MCF 10A (cell line): ENCODE results near the gene VWF. TPM values are rescaled to one million over a fixed set of nuclear protein-coding genes. Genes with fewer than 3 reads are reported as not detected.

Experiments
- BruUV-seq: library from RNA; stranded (reverse); fragments of 400-500 nt; replicated peaks from 2 replicates; lab custom pipeline; 2021; lab: Mats Ljungman, UMichigan
- CTCF ChIA-PET: fragments of 300-600 bp; sonication (Branson Sonifier 250); formaldehyde crosslinking; extraction: SDS; loops from one replicate; lab custom pipeline; 2021; ENCODE audit warnings: antibody characterized with exemption, inconsistent platforms; lab: Yijun Ruan, JAX
- POLR2A ChIA-PET: fragments of 300-600, 350-650 bp; sonication (Branson Sonifier 250); formaldehyde crosslinking; extraction: SDS; loops from one replicate; lab custom pipeline; 2020; ENCODE audit warnings: antibody characterized with exemption, inconsistent platforms; lab: Yijun Ruan, JAX
- DNase-seq: peaks from one replicate; pipeline ENCODE4 v3.0.0-alpha.2; 2018; ENCODE audit not compliant: unreplicated experiment
- H3K27ac Mint-ChIP-seq: one replicate; pipeline ENCODE4 v1.8.0; 2022; ENCODE audit warnings: mild to moderate bottlenecking, low read depth, mixed read lengths; ENCODE audit not compliant: unreplicated experiment
- H3K27me3 Mint-ChIP-seq: one replicate; pipeline ENCODE4 v1.8.0; 2022; ENCODE audit warnings: mixed read lengths; ENCODE audit not compliant: insufficient read depth, unreplicated experiment
- H3K36me3 Mint-ChIP-seq: one replicate; pipeline ENCODE4 v1.8.0; 2022; ENCODE audit warnings: mild to moderate bottlenecking, moderate library complexity, mixed read lengths; ENCODE audit not compliant: insufficient read depth, unreplicated experiment
- H3K4me1 Mint-ChIP-seq: one replicate; pipeline ENCODE4 v1.8.0; 2022; ENCODE audit warnings: mixed read lengths; ENCODE audit not compliant: insufficient read depth, unreplicated experiment
- H3K4me3 Mint-ChIP-seq: one replicate; pipeline ENCODE4 v1.8.0; 2022; ENCODE audit warnings: mild to moderate bottlenecking, moderate library complexity, mixed read lengths; ENCODE audit not compliant: unreplicated experiment
- H3K9me3 Mint-ChIP-seq: one replicate; pipeline ENCODE4 v1.8.0; 2022; ENCODE audit warnings: mixed read lengths; ENCODE audit not compliant: unreplicated experiment
- CTCF ChIP-seq: fragments of 200-600 bp; IDR thresholded peaks from one replicate; pipeline ENCODE4 v1.8.0; 2022; ENCODE audit warnings: antibody characterized with exemption, mild to moderate bottlenecking; ENCODE audit not compliant: unreplicated experiment
- intact Hi-C: fragments of 100-400 bp; cut with micrococcal nuclease; formaldehyde crosslinking; loops from 2 replicates; pipeline ENCODE4 v1.14.1; 2022
- total RNA-seq: library from RNA; stranded (reverse); gene quantifications from 2 replicates; pipeline ENCODE4 v1.2.3, GENCODE V29; 2022

VWF gene
- total RNA-seq, 1 experiment from 2014 or later, result not detected

GRCh38 chr12:6112004-6112403 is 12.5 kb downstream of the VWF start:
- Mint-ChIP-seq H3K4me1 (peaks cover 6% of the 10 kb centered on the region), H3K4me3 (no peak overlapping the region), H3K27me3 (no peaks in the 10 kb centered on the region), H3K27ac (no peak overlapping the region), H3K36me3 (no peaks in the 10 kb centered on the region), H3K9me3 (no peaks in the 10 kb centered on the region)
- no peak for DNase-seq
- TF ChIP-seq CTCF, result no peak
- POLR2A ChIA-PET, result interaction anchor here (0.6 to 1.1 kb wide), 3 partner anchors 9 to 1613 kb away, joined by 3 to 5 read pairs (median 5); no protein-coding TSS in a partner anchor
- intact Hi-C loops, result no loop called here
- CTCF ChIA-PET, result interaction anchor here (2.2 kb wide), 1 partner anchor 124 kb away, joined by 5 read pairs; no protein-coding TSS in a partner anchor
- BruUV-seq, result no TSS peak

GRCh38 chr12:6110006-6110405 is 14.5 kb downstream of the VWF start:
- no peaks in the 10 kb centered on the region for H3K4me1 Mint-ChIP-seq
- no peaks in the 10 kb centered on the region for H3K9me3 Mint-ChIP-seq
- no peaks in the 10 kb centered on the region for H3K36me3 Mint-ChIP-seq
- no peak overlapping the region for H3K27ac Mint-ChIP-seq
- no peaks in the 10 kb centered on the region for H3K27me3 Mint-ChIP-seq
- intact Hi-C loops, result no loop called here
- DNase-seq, result no peak
- CTCF ChIA-PET, result interaction anchor here (0.6 kb wide), 1 partner anchor 72 kb away, joined by 3 read pairs; no protein-coding TSS in a partner anchor
- POLR2A ChIA-PET, result no interaction called here
- no peak overlapping the region for H3K4me3 Mint-ChIP-seq
- no peak for TF ChIP-seq CTCF
- no TSS peak for BruUV-seq

GRCh38 chr12:6106218-6106617 is 18.3 kb downstream of the VWF start:
- Mint-ChIP-seq H3K27ac (no peak overlapping the region), H3K9me3 (no peaks in the 10 kb centered on the region), H3K27me3 (no peaks in the 10 kb centered on the region), H3K36me3 (no peaks in the 10 kb centered on the region), H3K4me1 (no peaks in the 10 kb centered on the region), H3K4me3 (no peak overlapping the region)
- intact Hi-C loops, result no loop called here
- no peak for TF ChIP-seq CTCF
- no TSS peak for BruUV-seq
- no peak for DNase-seq
- POLR2A ChIA-PET, result no interaction called here
- CTCF ChIA-PET, result interaction anchor here (1.2 kb wide), 1 partner anchor 13 kb away, joined by 3 read pairs; no protein-coding TSS in a partner anchor

- H3K27me3 Mint-ChIP-seq, result no peaks in the 10 kb centered on the region
- H3K9me3 Mint-ChIP-seq, result no peaks in the 10 kb centered on the region
- no peak for TF ChIP-seq CTCF
- no peak overlapping the region for H3K27ac Mint-ChIP-seq
- H3K4me1 Mint-ChIP-seq, result no peaks in the 10 kb centered on the region
- ChIA-PET POLR2A (no interaction called here), CTCF (interaction anchor here (0.6 kb wide), 1 partner anchor 116 kb away, joined by 4 read pairs; no protein-coding TSS in a partner anchor)
- no peaks in the 10 kb centered on the region for H3K36me3 Mint-ChIP-seq
- DNase-seq, result no peak
- intact Hi-C loops, result no loop called here
- H3K4me3 Mint-ChIP-seq, result no peak overlapping the region
- BruUV-seq, result no TSS peak
Observed at GRCh38 chr12:6104842-6105241, 19.6 kb downstream of the VWF start.
